K562 (cell line): ENCODE measurements around the gene ARHGAP25. TPM values are rescaled to one million over a fixed set of nuclear protein-coding genes. Genes with fewer than 3 reads are reported as not detected.
A peak's percentile ranks its signal among the peaks of the same experiment; 100 is the strongest.

Source experiments
- ATAC-seq: fragments of 200-7000 bp; cut with Tn5 transposase; 3 replicates; pipeline ENCODE4 v1.9.1; 2020; ENCODE audit warnings: moderate library complexity
- BruUV-seq: library from RNA; stranded (reverse); fragments of 400-500 nt; replicated peaks from 2 replicates; lab custom pipeline; 2021; lab: Mats Ljungman, UMichigan
- CTCF ChIA-PET: fragments of 300-600 bp; formaldehyde crosslinking; extraction: SDS; loops from one replicate; lab custom pipeline; 2021; ENCODE audit warnings: low intra/inter-chr PET ratio; lab: Yijun Ruan, JAX
- POLR2A ChIA-PET: fragments of 300-600, 350-650 bp; sonication (Branson Sonifier 250); formaldehyde crosslinking; extraction: SDS; loops from one replicate; lab custom pipeline; 2021; ENCODE audit warnings: antibody characterized with exemption, inconsistent platforms; lab: Yijun Ruan, JAX
- DNase-seq, 4 experiments: peaks; one replicate each; pipeline versions ENCODE4 v3.0.0 to v3.0.0-alpha.2; 2011 to 2018; ENCODE audit warnings: low spot score in 3 of 4, mixed read lengths in 3 of 4; ENCODE audit errors: extremely low read depth in 1 of 4
- FAIRE-seq: peaks from 2 replicates; lab custom pipeline; 2011; peaks lifted over from hg19 to GRCh38; lab: Jason Lieb, UNC
- H2AFZ ChIP-seq: 2 replicates; pipeline ENCODE4 v1.6.0; 2011; ENCODE audit warnings: low read depth, low read length, control low read depth, inconsistent platforms
- H3K27ac ChIP-seq: fragments of 200-600 bp; 3 replicates; pipeline ENCODE4 v1.8.0; 2011; ENCODE audit warnings: low read depth, mild to moderate bottlenecking, control low read depth, inconsistent platforms, low read length, moderate library complexity, mixed read lengths; ENCODE audit errors: extremely low read depth
- H3K27me3 ChIP-seq, 2 experiments: fragments of 300-600 bp in 1 of 2; 2 replicates in 1 of 2; 3 replicates in 1 of 2; pipeline versions ENCODE4 v1.6.0 to v1.8.0; 2011; ENCODE audit warnings: inconsistent platforms in 2 of 2, low read length in 2 of 2, mild to moderate bottlenecking in 1 of 2, mixed read lengths in 1 of 2, moderate library complexity in 1 of 2; ENCODE audit not compliant: control insufficient read depth in 2 of 2, insufficient read depth in 2 of 2
- H3K36me3 ChIP-seq: fragments of 300-600 bp; 3 replicates; pipeline ENCODE4 v1.8.0; 2011; ENCODE audit warnings: mild to moderate bottlenecking, low read length, inconsistent platforms; ENCODE audit not compliant: control insufficient read depth, insufficient read depth
- H3K4me1 ChIP-seq, 2 experiments: fragments of 200-600 bp in 1 of 2; replicated peaks in 1 of 2; 2 replicates in 1 of 2; 3 replicates in 1 of 2; pipeline versions ENCODE4 v1.5.1 to v1.8.0; 2011; ENCODE audit warnings: inconsistent platforms in 2 of 2, low read length in 2 of 2, mild to moderate bottlenecking in 1 of 2, mixed read lengths in 1 of 2, moderate library complexity in 1 of 2; ENCODE audit not compliant: control insufficient read depth in 2 of 2, insufficient read depth in 2 of 2
- H3K4me2 ChIP-seq: 2 replicates; pipeline ENCODE4 v1.6.1; 2011; ENCODE audit warnings: low read length, control low read depth, inconsistent platforms, mixed read lengths; ENCODE audit not compliant: insufficient read depth
- H3K4me3 ChIP-seq: fragments of 200-600 bp; sonication (generic), shearing (Covaris generic); 2 replicates; pipeline ENCODE4 v1.5.1; 2016; ENCODE audit warnings: control low read depth, inconsistent platforms
- H3K79me2 ChIP-seq: fragments of 200-600 bp; 3 replicates; pipeline ENCODE4 v1.8.0; 2011; ENCODE audit warnings: low read length, inconsistent platforms; ENCODE audit not compliant: control insufficient read depth, insufficient read depth
- H3K9ac ChIP-seq, 2 experiments: 2 replicates each; pipeline versions ENCODE4 v1.6.0 to v1.6.1; 2011; ENCODE audit warnings: low read depth in 2 of 2, low read length in 2 of 2, control low read depth in 1 of 2, inconsistent platforms in 1 of 2, mild to moderate bottlenecking in 1 of 2, mixed read lengths in 1 of 2; ENCODE audit not compliant: insufficient read depth in 1 of 2
- H3K9me1 ChIP-seq: one replicate; pipeline ENCODE4 v1.6.0; 2011; ENCODE audit warnings: inconsistent platforms, mild to moderate bottlenecking, low read length, moderate library complexity; ENCODE audit not compliant: control insufficient read depth, insufficient read depth
- H3K9me3 ChIP-seq: replicated peaks from 2 replicates; pipeline ENCODE4 v1.5.1; 2011; ENCODE audit warnings: low read depth, low read length, inconsistent platforms; ENCODE audit not compliant: control insufficient read depth, insufficient read depth
- H4K20me1 ChIP-seq: replicated peaks from 2 replicates; pipeline ENCODE4 v1.6.1; 2011; ENCODE audit warnings: low read length, inconsistent platforms, mixed read lengths; ENCODE audit not compliant: control insufficient read depth, insufficient read depth
- CEBPB ChIP-seq: fragments of 450-650 bp; IDR thresholded peaks from 2 replicates; pipeline ENCODE4 v1.6.1; 2016; ENCODE audit warnings: missing genetic modification characterization, missing compliant biosample characterization
- CEBPG ChIP-seq, 3 experiments: fragments of 200-800 bp in 1 of 3; sonication (Bioruptor generic) in 1 of 3; sonication (generic) in 1 of 3; formaldehyde crosslinking in 1 of 3; IDR thresholded peaks in 2 of 3; conservative IDR thresholded peaks in 1 of 3; 2 replicates each; pipeline versions ENCODE4 v1.6.1 to v1.8.0; 2016 to 2022; ENCODE audit warnings: missing compliant biosample characterization in 2 of 3, missing genetic modification characterization in 2 of 3, mild to moderate bottlenecking in 1 of 3, missing genetic modification reagents in 1 of 3
- NKRF ChIP-seq: fragments of 450-650 bp; IDR thresholded peaks from 2 replicates; pipeline ENCODE4 v1.6.1; 2016; ENCODE audit warnings: borderline replicate concordance
- NR4A1 ChIP-seq, 2 experiments: fragments of 250-450 bp in 1 of 2; fragments of 450-650 bp in 1 of 2; sonication (Bioruptor Pico) in 1 of 2; IDR thresholded peaks; 2 replicates each; pipeline versions ENCODE4 v1.4.0 to v1.6.1; 2016 to 2020; ENCODE audit warnings: mild to moderate bottlenecking in 2 of 2, missing compliant biosample characterization in 1 of 2, missing genetic modification characterization in 1 of 2, moderate library complexity in 1 of 2
- RBM15 ChIP-seq: fragments of 200-400 bp; formaldehyde crosslinking; IDR thresholded peaks from 2 replicates; pipeline ENCODE4 v1.6.1; 2018; ENCODE audit warnings: mild to moderate bottlenecking, low read length, moderate library complexity; ENCODE audit not compliant: insufficient read depth
- RREB1 ChIP-seq: fragments of 250-450 bp; sonication (Bioruptor Pico); IDR thresholded peaks from 2 replicates; pipeline ENCODE4 v1.4.0; 2020
- SP2 ChIP-seq: IDR thresholded peaks from 2 replicates; pipeline ENCODE4 v1.6.1; 2011; ENCODE audit warnings: mild to moderate bottlenecking, low read depth, low read length, moderate library complexity; ENCODE audit not compliant: poor library complexity, severe bottlenecking; ENCODE audit errors: extremely low read depth
- TEAD1 ChIP-seq, 2 experiments: fragments of 450-650 bp in 1 of 2; sonication (generic) in 1 of 2; formaldehyde crosslinking; IDR thresholded peaks; 2 replicates each; pipeline versions ENCODE4 v1.4.0 to v1.8.0; 2020 to 2022; ENCODE audit warnings: mild to moderate bottlenecking in 2 of 2, missing genetic modification reagents in 1 of 2
- WGBS: fragments of 100-300 bp; shearing (Covaris generic); methylation state at CpG from one replicate; pipeline ENCODE4 v1.1.6; 2016; ENCODE audit warnings: low coverage, mixed read lengths; ENCODE audit not compliant: insufficient coverage; ENCODE audit errors: missing lambda C conversion rate; 5-methylcytosine and 5-hydroxymethylcytosine counted together
- in situ Hi-C: fragments of 300-500 bp; cut with MboI; formaldehyde crosslinking; loops from 4 replicates; pipeline ENCODE4 v1.15.0; 2018; ENCODE audit warnings: inconsistent platforms, mixed read lengths
- intact Hi-C: fragments of 100-400 bp; cut with micrococcal nuclease; formaldehyde crosslinking; loops from 2 replicates; pipeline ENCODE4 v1.14.2; 2022
- polyA plus RNA-seq, 8 experiments: library from polyadenylated mRNA; depleted of rRNA in 4 of 8; stranded (reverse) in 5 of 8; unstranded in 3 of 8; fragments of >200 nt; fragmentation: Nextera tagmentation in 2 of 8; fragmentation: Illumina TruSeq in 1 of 8; extraction: Ambion mirVana in 2 of 8; extraction: Trizol in 1 of 8; gene quantifications; 2 replicates each; pipeline versions ENCODE4 v1.2.1 to v1.2.3, GENCODE V29; 2011 to 2014; ENCODE audit warnings: inconsistent platforms in 1 of 8, missing spikeins in 1 of 8
- total RNA-seq, 7 experiments: library from RNA; depleted of rRNA in 6 of 7; stranded (reverse); fragments of >200 nt in 6 of 7; fragmentation: Illumina TruSeq in 2 of 7; extraction: Trizol in 2 of 7; gene quantifications; 2 replicates each; pipeline versions ENCODE4 v1.2.1 to v1.2.3, GENCODE V29; 2011 to 2021; ENCODE audit warnings: low replicate concordance in 1 of 7

The ARHGAP25 gene
- total and polyA plus RNA-seq, 9 of the 15 experiments (the other 6 are each of a cell fraction or from before 2014, with no cell fraction given) = 4.9 to 14.8 (median 10.7) TPM

GRCh38 chr2:68741238-68741637 is 6.6 kb downstream of the ARHGAP25 start (continued):
- TF ChIP-seq NKRF = no peak

GRCh38 chr2:68741805-68742306 is 7.2 kb downstream of the ARHGAP25 start:
- no peaks in the 10 kb centered on the region for H3K9me1 ChIP-seq
- H4K20me1 ChIP-seq = no peaks in the 10 kb centered on the region
- H3K79me2 ChIP-seq = no peaks in the 10 kb centered on the region
- in situ Hi-C loops = loop anchor here (10.0 kb wide), 1 partner anchor 183 kb away; no protein-coding TSS in a partner anchor
- WGBS = 66% methylated on average over 5 of the region's 5 CpGs
- H3K27ac ChIP-seq = no peak overlapping the region
- no peak for TF ChIP-seq NR4A1 (CRISPR knock-in tag; IDR thresholded peaks at IDR 0.05)
- no peak for TF ChIP-seq NR4A1 (tag; IDR thresholded peaks at IDR 0.05)
- no peak for TF ChIP-seq CEBPG (CRISPR knock-in tag; IDR thresholded peaks at IDR 0.05)
- TF ChIP-seq CEBPG (tag; conservative IDR thresholded peaks at IDR 0.05 in 1 of 2, IDR thresholded peaks at IDR 0.05 in 1 of 2) = peak in 1 of 2 experiments; percentile 80; a peak in 2 of 4 replicates
- peak; percentile 34; the same call in 1 of the 2 replicates for TF ChIP-seq CEBPB (tag)
- TF ChIP-seq RBM15 = no peak
- TF ChIP-seq RREB1 (CRISPR knock-in tag) = no peak
- TF ChIP-seq TEAD1 (CRISPR knock-in tag; IDR thresholded peaks at IDR 0.05) = no peak
- no peak for TF ChIP-seq SP2
- no peak overlapping the region for H3K4me3 ChIP-seq
- ATAC-seq (no peak), DNase-seq (no peak), FAIRE-seq (no peak)
- no peak overlapping the region for H3K9ac ChIP-seq
- H2AFZ ChIP-seq = no peak overlapping the region
- H3K4me2 ChIP-seq = no peak overlapping the region
- peaks cover 0 to 11% of the 10 kb centered on the region in 2 experiments; a peak in 2 of 5 replicates for H3K4me1 ChIP-seq
- no TSS peak for BruUV-seq
- no peaks in the 10 kb centered on the region for H3K36me3 ChIP-seq
- H3K27me3 ChIP-seq = no peaks in the 10 kb centered on the region
- intact Hi-C loops = no loop called here
- ChIA-PET CTCF (no interaction called here), POLR2A (interaction anchor here (0.8 to 1.5 kb wide), 2 partner anchors 8 to 10 kb away, joined by 3 to 4 read pairs; no protein-coding TSS in a partner anchor)
- no peaks in the 10 kb centered on the region for H3K9me3 ChIP-seq
